ENCODE results near the gene INHBE.

DNA sequence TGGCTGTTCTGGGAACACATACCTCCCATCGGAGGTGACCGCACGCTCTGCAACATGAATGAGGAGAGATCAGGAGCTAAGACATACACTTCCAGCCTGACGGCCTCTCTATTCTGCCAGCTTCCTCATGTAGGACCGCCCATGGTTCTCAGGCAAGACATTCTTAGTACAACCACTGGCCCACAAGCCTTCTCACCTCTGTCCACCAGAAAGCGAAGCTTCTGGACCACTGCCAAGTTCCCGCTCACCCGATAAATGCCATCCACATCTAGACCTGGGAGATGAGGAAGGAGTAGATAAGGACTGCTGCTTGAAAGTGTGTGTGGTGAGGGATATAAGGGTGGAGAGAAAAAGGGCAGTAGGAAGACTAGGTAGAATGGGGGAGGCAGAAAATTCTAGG is 19.3 kb downstream of the INHBE start:
- TF ChIP-seq ESRRG (CRISPR knock-in tag; IDR thresholded peaks at IDR 0.05) (no peak), ARNTL (CRISPR knock-in tag; IDR thresholded peaks at IDR 0.05; ENCODE audit: borderline replicate concordance, low read depth) (no peak), CREB5 (CRISPR knock-in tag; IDR thresholded peaks at IDR 0.05; ENCODE audit: low read depth) (no peak), ZFP30 (CRISPR knock-in tag; IDR thresholded peaks at IDR 0.05) (no peak), CSRNP3 (CRISPR knock-in tag; IDR thresholded peaks at IDR 0.05) (no peak)

Measured in SK-N-SH treated with all-trans-retinoic acid at 6 μM for 48 hours (cell line).